ENCODE data around the gene SCARB1.
A peak's percentile ranks its signal among the peaks of the same experiment; 100 is the strongest.

Gene SCARB1

GRCh38 chr12:124759841-124760503 is 103.7 kb downstream of the SCARB1 start:
- Mint-ChIP-seq H3K4me1 (peaks cover 48% of the 10 kb centered on the region), H3K4me3 (no peak overlapping the region), H3K36me3 (ENCODE audit: low read depth) (peaks cover 5% of the 10 kb centered on the region), H3K27ac (no peak overlapping the region), H3K27me3 (ENCODE audit: low read depth, poor library complexity) (peaks cover 40% of the 10 kb centered on the region), H3K9me3 (peaks cover 36% of the 10 kb centered on the region)
- TF ChIP-seq CTCF (IDR thresholded peaks at IDR 0.05) = no peak
- DNase-seq = no peak

- Mint-ChIP-seq H3K27me3 (ENCODE audit: low read depth, poor library complexity) (peaks cover 40% of the 10 kb centered on the region), H3K36me3 (ENCODE audit: low read depth) (peaks cover 5% of the 10 kb centered on the region), H3K4me1 (peaks cover 55% of the 10 kb centered on the region), H3K27ac (no peak overlapping the region), H3K4me3 (no peak overlapping the region), H3K9me3 (peaks cover 26% of the 10 kb centered on the region)
- DNase-seq = peak; percentile 35
- TF ChIP-seq CTCF (IDR thresholded peaks at IDR 0.05) = no peak
These were observed 105.1 kb downstream of the SCARB1 start for GRCh38 chr12:124758266-124759220.

GRCh38 chr12:124757329-124757728 is 106.3 kb downstream of the SCARB1 start:
- Mint-ChIP-seq H3K36me3 (ENCODE audit: low read depth) (peaks cover 5% of the 10 kb centered on the region), H3K9me3 (peaks cover 34% of the 10 kb centered on the region), H3K27ac (no peak overlapping the region), H3K27me3 (ENCODE audit: low read depth, poor library complexity) (peaks cover 39% of the 10 kb centered on the region), H3K4me3 (no peak overlapping the region), H3K4me1 (peaks cover 55% of the 10 kb centered on the region)
- DNase-seq = no peak
- no peak for TF ChIP-seq CTCF (IDR thresholded peaks at IDR 0.05)

- Mint-ChIP-seq H3K27ac (no peak overlapping the region), H3K36me3 (ENCODE audit: low read depth) (peaks cover 5% of the 10 kb centered on the region), H3K4me3 (no peak overlapping the region), H3K9me3 (peaks cover 35% of the 10 kb centered on the region), H3K27me3 (ENCODE audit: low read depth, poor library complexity) (peaks cover 34% of the 10 kb centered on the region), H3K4me1 (peaks cover 55% of the 10 kb centered on the region)
- no peak for TF ChIP-seq CTCF (IDR thresholded peaks at IDR 0.05)
- DNase-seq = no peak
These were observed 106.9 kb downstream of the SCARB1 start for GRCh38 chr12:124756760-124757159.

- Mint-ChIP-seq H3K9me3 (peaks cover 35% of the 10 kb centered on the region), H3K4me3 (no peak overlapping the region), H3K27ac (no peak overlapping the region), H3K36me3 (ENCODE audit: low read depth) (peaks cover 5% of the 10 kb centered on the region), H3K4me1 (peaks cover 60% of the 10 kb centered on the region), H3K27me3 (ENCODE audit: low read depth, poor library complexity) (peaks cover 28% of the 10 kb centered on the region)
- TF ChIP-seq CTCF (IDR thresholded peaks at IDR 0.05) = no peak
- DNase-seq = no peak
These were observed 107.5 kb downstream of the SCARB1 start for GRCh38 chr12:124756166-124756565.
